Left lung (tissue), 10 donors: ENCODE data around the gene PHRF1. TPM values are rescaled to one million over a fixed set of nuclear protein-coding genes. Genes with fewer than 3 reads are reported as not detected.

Source experiments
- ATAC-seq: fragments of 200-7000 bp; cut with Tn5 transposase; one replicate; pipeline ENCODE4 v1.9.1; 2020; ENCODE audit warnings: moderate library complexity
- DNase-seq, 4 donors: peaks; one replicate each; pipeline ENCODE4 v3.0.0-alpha.2; 2013 to 2020
- H3K27ac ChIP-seq, 2 donors: fragments of 200-600 bp; sonication (generic) in 1 of 2; one replicate each; pipeline versions ENCODE4 v1.5.0 to v1.8.0; 2020 to 2021
- H3K27me3 ChIP-seq, 2 donors: fragments of 200-600 bp; sonication (generic) in 1 of 2; one replicate each; pipeline versions ENCODE4 v1.5.0 to v1.8.0; 2020 to 2021
- H3K36me3 ChIP-seq, 2 donors: fragments of 200-600 bp; sonication (generic) in 1 of 2; one replicate each; pipeline versions ENCODE4 v1.5.0 to v1.8.0; 2020 to 2021
- H3K4me1 ChIP-seq, 2 donors: fragments of 200-600 bp; one replicate each; pipeline ENCODE4 v1.8.0; 2021
- H3K4me3 ChIP-seq, 2 donors: fragments of 200-600 bp; sonication (generic) in 1 of 2; one replicate each; pipeline versions ENCODE4 v1.5.0 to v1.8.0; 2020 to 2021; ENCODE audit warnings: mild to moderate bottlenecking in 1 of 2
- H3K9me3 ChIP-seq, 2 donors: fragments of 200-600 bp; sonication (generic) in 1 of 2; one replicate each; pipeline versions ENCODE4 v1.5.0 to v1.8.0; 2020 to 2021
- CTCF ChIP-seq, 2 donors: fragments of 200-600 bp; sonication (generic) in 1 of 2; IDR thresholded peaks; one replicate each; pipeline versions ENCODE4 v1.5.0 to v1.8.0; 2021; ENCODE audit warnings: antibody characterized with exemption in 2 of 2
- intact Hi-C, 2 donors: fragments of 100-400 bp; cut with DNase I; formaldehyde crosslinking; loops; one replicate each; pipeline versions ENCODE4 v1.11.2 to v1.14.2; 2022
- microRNA-seq, 2 donors: library from miRNA; unstranded; fragments of <30 nt; microRNA quantifications; one replicate each; pipeline ENCODE4, GENCODE V29; 2019
- polyA plus RNA-seq, 6 donors: library from polyadenylated mRNA; unstranded; fragments of 120-200 nt; gene quantifications; one replicate each; pipeline ENCODE4 v1.2.1, GENCODE V29; 2013; ENCODE audit not compliant: insufficient read length in 6 of 6
- total RNA-seq, 2 donors: library from RNA; stranded (reverse); fragmentation: NEBNext Ultra II Directional; extraction: Animal tissue kit (Norgen Biotek cat#: 25700); gene quantifications; one replicate each; pipeline ENCODE4 v1.2.1, GENCODE V29; 2021
- donor health status: DM: no; HTN: yes; CAD: no.
- donor health status: DM: no; HTN: no; CAD: no.

The PHRF1 gene
- total and polyA plus RNA-seq, 8 donors = 18.6 to 32.7 (median 23.8) TPM

GRCh38 chr11:660281-660680 lies 84.0 kb downstream of the PHRF1 start:
- Histone ChIP-seq H3K9me3 (no peaks in the 10 kb centered on the region), H3K4me1 (peaks cover 0 to under 1% of the 10 kb centered on the region in 2 donors), H3K27ac (no peak overlapping the region), H3K27me3 (no peaks in the 10 kb centered on the region), H3K36me3 (peaks cover 0 to 62% of the 10 kb centered on the region in 2 donors), H3K4me3 (no peak overlapping the region)
- ATAC-seq = no peak
- intact Hi-C loops = loop anchor here in 1 of 2 donors (5.0 kb wide), 1 partner anchor 67 kb away; no protein-coding TSS in a partner anchor
- TF ChIP-seq CTCF (IDR thresholded peaks at IDR 0.05) = no peak
- DNase-seq = no peak

GRCh38 chr11:660681-661444 lies 84.6 kb downstream of the PHRF1 start:
- H3K4me1 ChIP-seq = peaks cover 0 to 7% of the 10 kb centered on the region in 2 donors
- no peak overlapping the region for H3K27ac ChIP-seq
- no peaks in the 10 kb centered on the region for H3K27me3 ChIP-seq
- H3K4me3 ChIP-seq = no peak overlapping the region
- peaks cover 0 to 67% of the 10 kb centered on the region in 2 donors for H3K36me3 ChIP-seq
- DNase-seq (no peak), ATAC-seq (no peak)
- intact Hi-C loops = loop anchor here in 1 of 2 donors (5.0 kb wide), 1 partner anchor 66 kb away; no protein-coding TSS in a partner anchor
- no peak for TF ChIP-seq CTCF (IDR thresholded peaks at IDR 0.05)
- H3K9me3 ChIP-seq = no peaks in the 10 kb centered on the region

Small RNA genes within 50 kb of the gene (microRNA-seq; reads per million reads assigned to microRNA genes)
- 51.4 to 120 reads per million in 2 donors for gene MIR210

Other genes with a start within 250 kb of the PHRF1 start
- gene B4GALNT4, start 207.0 kb upstream of the PHRF1 start, total RNA-seq = 1 to 10 TPM; 1.4 to 2.3 TPM
- 10 to 100 TPM; 47.9 to 78.7 (median 59.0) TPM for gene B4GALNT4, start 207.0 kb upstream of the PHRF1 start, polyA plus RNA-seq
- gene PKP3, start 182.3 kb upstream of the PHRF1 start, total RNA-seq = 10 to 100 TPM; 43.3 to 48.6 TPM
- 10 to 100 TPM; 11.0 to 15.5 (median 12.6) TPM for gene PKP3, start 182.3 kb upstream of the PHRF1 start, polyA plus RNA-seq
- gene SIGIRR, start 161.5 kb upstream of the PHRF1 start, total RNA-seq = 10 to 100 TPM; 59.0 to 74.8 TPM
- gene SIGIRR, start 161.5 kb upstream of the PHRF1 start, polyA plus RNA-seq = 10 to 100 TPM; 24.2 to 43.7 (median 30.3) TPM
- 10 to 100 TPM; 20.2 to 28.0 TPM for gene ANO9, start 134.5 kb upstream of the PHRF1 start, total RNA-seq
- 1 to 10 TPM; 4.0 to 9.5 (median 7.3) TPM for gene ANO9, start 134.5 kb upstream of the PHRF1 start, polyA plus RNA-seq
- gene PTDSS2, start 126.2 kb upstream of the PHRF1 start, total RNA-seq = 10 to 100 TPM; 25.6 to 27.9 TPM
- 10 to 100 TPM; 21.5 to 30.3 (median 24.8) TPM for gene PTDSS2, start 126.2 kb upstream of the PHRF1 start, polyA plus RNA-seq
- 100 to 1,000 TPM; 185 to 243 TPM for gene RNH1, start 69.2 kb upstream of the PHRF1 start, total RNA-seq
- 100 to 1,000 TPM in 1 of 6 donors, 10 to 100 TPM in 5; 69.3 to 112 (median 88.3) TPM for gene RNH1, start 69.2 kb upstream of the PHRF1 start, polyA plus RNA-seq
- gene HRAS, start 40.9 kb upstream of the PHRF1 start, total RNA-seq = 10 to 100 TPM; 43.2 to 52.4 TPM
- 10 to 100 TPM; 32.4 to 40.6 (median 37.1) TPM for gene HRAS, start 40.9 kb upstream of the PHRF1 start, polyA plus RNA-seq
- gene LRRC56, start 38.9 kb upstream of the PHRF1 start, total RNA-seq = 1 to 10 TPM; 1.8 to 3.1 TPM
- 1 to 10 TPM; 2.1 to 4.7 (median 2.9) TPM for gene LRRC56, start 38.9 kb upstream of the PHRF1 start, polyA plus RNA-seq
- gene LMNTD2, start 15.7 kb upstream of the PHRF1 start, total RNA-seq = 1 to 10 TPM; 4.1 to 4.5 TPM
- 1 to 10 TPM; 1.6 to 5.2 (median 2.5) TPM for gene LMNTD2, start 15.7 kb upstream of the PHRF1 start, polyA plus RNA-seq
- 10 to 100 TPM; 42.1 to 57.2 TPM for gene RASSF7, start 15.5 kb upstream of the PHRF1 start, total RNA-seq
- gene RASSF7, start 15.5 kb upstream of the PHRF1 start, polyA plus RNA-seq = 10 to 100 TPM; 17.6 to 31.1 (median 26.3) TPM
- gene IRF7, start 39.5 kb downstream of the PHRF1 start, total RNA-seq = 10 to 100 TPM; 38.8 to 50.4 TPM
- 10 to 100 TPM in 5 of 6 donors, 1 to 10 TPM in 1; 9.8 to 14.7 (median 12.8) TPM for gene IRF7, start 39.5 kb downstream of the PHRF1 start, polyA plus RNA-seq
- gene CDHR5, start 48.5 kb downstream of the PHRF1 start, total RNA-seq = not detected
- under 1 TPM; 0.46 to 0.77 (median 0.69) TPM for gene CDHR5, start 48.5 kb downstream of the PHRF1 start, polyA plus RNA-seq
- gene SCT, start 50.7 kb downstream of the PHRF1 start, total RNA-seq = not detected
- gene SCT, start 50.7 kb downstream of the PHRF1 start, polyA plus RNA-seq = 1 to 10 TPM; 1.6 to 3.0 (median 2.5) TPM
- gene DRD4, start 60.8 kb downstream of the PHRF1 start, total RNA-seq = under 1 TPM; 0.29 to 0.52 TPM
- gene DRD4, start 60.8 kb downstream of the PHRF1 start, polyA plus RNA-seq = 1 to 10 TPM in 2 of 6 donors, under 1 TPM in 4; 0.51 to 1.0 (median 0.82) TPM
- 10 to 100 TPM; 28.3 to 28.6 TPM for gene DEAF1, start 118.8 kb downstream of the PHRF1 start, total RNA-seq
- gene DEAF1, start 118.8 kb downstream of the PHRF1 start, polyA plus RNA-seq = 10 to 100 TPM; 35.6 to 52.9 (median 41.0) TPM
- 10 to 100 TPM; 23.6 to 25.2 TPM for gene TMEM80, start 119.3 kb downstream of the PHRF1 start, total RNA-seq
- 10 to 100 TPM; 26.9 to 34.5 (median 31.9) TPM for gene TMEM80, start 119.3 kb downstream of the PHRF1 start, polyA plus RNA-seq
- 100 to 1,000 TPM; 114 to 190 TPM for gene EPS8L2, start 129.8 kb downstream of the PHRF1 start, total RNA-seq
- gene EPS8L2, start 129.8 kb downstream of the PHRF1 start, polyA plus RNA-seq = 10 to 100 TPM; 52.5 to 92.2 (median 76.8) TPM
- gene TALDO1, start 171.0 kb downstream of the PHRF1 start, total RNA-seq = 100 to 1,000 TPM; 206 to 322 TPM
- gene TALDO1, start 171.0 kb downstream of the PHRF1 start, polyA plus RNA-seq = 100 to 1,000 TPM; 100 to 124 (median 115) TPM
- gene GATD1, start 201.0 kb downstream of the PHRF1 start, total RNA-seq = 10 to 100 TPM; 57.9 to 63.7 TPM
- 10 to 100 TPM; 51.7 to 87.1 (median 67.1) TPM for gene GATD1, start 201.0 kb downstream of the PHRF1 start, polyA plus RNA-seq
- under 1 TPM in 1 of 2 donors, not detected in 1; 0.47 TPM for gene CEND1, start 213.6 kb downstream of the PHRF1 start, total RNA-seq
- under 1 TPM; 0.11 to 0.42 (median 0.33) TPM for gene CEND1, start 213.6 kb downstream of the PHRF1 start, polyA plus RNA-seq
- gene SLC25A22, start 221.8 kb downstream of the PHRF1 start, total RNA-seq = 10 to 100 TPM; 28.9 to 29.4 TPM
- 10 to 100 TPM; 12.5 to 23.9 (median 15.1) TPM for gene SLC25A22, start 221.8 kb downstream of the PHRF1 start, polyA plus RNA-seq
- 10 to 100 TPM; 13.8 to 18.6 TPM for gene PIDD1, start 228.8 kb downstream of the PHRF1 start, total RNA-seq
- 10 to 100 TPM in 5 of 6 donors, 1 to 10 TPM in 1; 9.7 to 13.7 (median 12.1) TPM for gene PIDD1, start 228.8 kb downstream of the PHRF1 start, polyA plus RNA-seq
- 1,000 to 10,000 TPM; 1,620 to 1,802 TPM for gene RPLP2, start 233.5 kb downstream of the PHRF1 start, total RNA-seq
- gene RPLP2, start 233.5 kb downstream of the PHRF1 start, polyA plus RNA-seq = 1,000 to 10,000 TPM; 1,154 to 1,526 (median 1,296) TPM
- gene PNPLA2, start 242.4 kb downstream of the PHRF1 start, total RNA-seq = 100 to 1,000 TPM in 1 of 2 donors, 10 to 100 TPM in 1; 96.3 to 128 TPM
- gene PNPLA2, start 242.4 kb downstream of the PHRF1 start, polyA plus RNA-seq = 10 to 100 TPM; 29.9 to 49.0 (median 39.8) TPM